ENCODE measurements around the gene SLC25A40.
"Not testable (repeated sequence)": the region's sequence is repeated elsewhere in the genome, so short reads cannot be mapped to it uniquely, and the experiment has no call there.

The SLC25A40 gene

GRCh38 chr7:87872346-87872745 is 3.8 kb downstream of the SLC25A40 start:
- no peak for DNase-seq (ENCODE audit: low read depth, low spot score)

- DNase-seq (ENCODE audit: low read depth, low spot score), result no peak
Observed at GRCh38 chr7:87870471-87870870, 5.7 kb downstream of the SLC25A40 start.

- not testable (repeated sequence) for DNase-seq (ENCODE audit: low read depth, low spot score)
Observed at GRCh38 chr7:87866533-87866932, 9.6 kb downstream of the SLC25A40 start.

DNA sequence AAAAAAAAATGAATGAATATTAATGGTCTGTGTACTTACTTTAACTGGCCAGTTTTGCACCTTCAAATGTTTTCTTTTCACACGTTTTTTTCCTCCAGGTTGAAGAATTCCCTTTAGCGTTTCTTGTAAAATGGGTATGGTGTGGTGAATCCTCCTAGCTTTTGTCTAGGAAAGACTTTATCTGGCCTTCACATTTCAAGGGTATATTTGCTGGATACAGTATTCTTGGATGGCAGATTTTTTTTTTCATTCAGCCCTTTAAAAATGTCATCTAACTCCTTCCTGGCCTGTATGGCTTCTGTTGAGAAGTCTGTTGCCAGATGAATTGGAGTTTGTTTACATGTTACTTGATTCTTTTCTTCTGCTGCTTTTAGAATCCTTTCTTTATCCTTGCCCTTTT is 10.1 kb downstream of the SLC25A40 start:
- no peak for DNase-seq (ENCODE audit: low read depth, low spot score)

DNA sequence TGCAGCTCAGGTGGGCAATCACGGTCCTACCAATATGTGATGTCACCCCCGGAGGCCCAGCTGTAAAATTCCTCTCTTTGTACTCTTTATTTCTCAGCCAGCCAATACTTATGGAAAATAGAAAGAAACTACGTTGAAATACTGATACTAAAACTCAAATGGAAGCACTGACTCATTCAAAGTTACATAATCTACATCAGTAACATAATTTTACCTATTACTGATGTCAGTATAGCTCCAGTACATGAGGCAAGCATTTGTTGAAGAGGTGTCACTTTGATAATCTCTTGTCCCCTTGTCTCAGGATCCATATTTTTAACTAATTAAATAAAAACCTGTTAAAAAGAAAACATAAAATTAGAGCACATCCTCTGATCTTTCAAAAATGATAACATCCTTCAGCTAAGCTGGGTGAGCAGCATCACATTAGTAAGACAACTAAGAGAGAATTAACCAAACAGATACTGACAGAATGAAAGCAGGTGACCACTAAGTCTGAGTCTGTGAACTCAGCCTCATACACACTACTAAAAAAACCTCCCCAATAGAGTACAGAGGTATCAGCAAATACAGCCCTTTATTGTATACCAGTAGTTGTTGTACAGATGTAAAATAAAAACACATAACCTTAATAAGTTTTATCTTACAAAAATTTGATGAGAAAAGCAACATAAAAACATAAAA is 17.6 kb downstream of the SLC25A40 start:
- DNase-seq (ENCODE audit: low read depth, low spot score), result no peak

GRCh38 chr7:87853237-87853864 is 22.8 kb downstream of the SLC25A40 start:
- no peak for DNase-seq (ENCODE audit: low read depth, low spot score)

- DNase-seq (ENCODE audit: low read depth, low spot score), result no peak
Observed at GRCh38 chr7:87852306-87852705, 23.9 kb downstream of the SLC25A40 start.

DNA sequence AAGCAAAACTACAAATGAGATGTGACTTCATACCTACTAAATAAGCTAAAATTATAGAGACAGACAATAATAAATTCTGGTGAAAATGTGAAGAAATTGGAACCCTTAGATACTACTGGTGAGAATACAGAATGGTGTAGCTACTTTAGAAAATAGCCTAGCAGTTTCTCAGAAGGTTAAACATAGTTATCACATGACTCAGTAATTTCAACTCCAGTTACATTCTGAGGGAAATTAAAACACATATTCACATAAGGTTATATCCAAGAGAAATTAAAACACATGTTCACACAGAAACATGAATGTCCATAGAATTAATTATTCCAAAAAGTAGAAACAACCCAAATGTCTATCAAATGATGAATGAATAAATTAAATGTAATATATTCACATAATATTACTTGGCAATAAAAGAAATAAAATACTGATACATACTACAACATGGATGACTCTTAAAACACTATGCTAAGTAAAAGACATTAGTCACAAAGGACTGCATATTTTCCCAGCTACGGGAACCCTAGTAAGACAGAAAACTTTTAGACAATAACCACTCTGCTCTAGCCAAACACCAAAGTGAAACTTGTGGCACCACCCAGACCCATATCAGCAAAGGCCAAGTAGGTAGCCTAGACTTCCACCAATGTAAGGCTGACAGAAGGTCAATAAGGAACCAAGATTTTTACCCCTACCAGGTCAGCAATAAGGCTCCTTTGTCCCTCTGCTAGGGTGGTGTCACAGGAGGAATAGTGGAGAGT is 25.1 kb downstream of the SLC25A40 start:
- DNase-seq (ENCODE audit: low read depth, low spot score), result no peak

DNA sequence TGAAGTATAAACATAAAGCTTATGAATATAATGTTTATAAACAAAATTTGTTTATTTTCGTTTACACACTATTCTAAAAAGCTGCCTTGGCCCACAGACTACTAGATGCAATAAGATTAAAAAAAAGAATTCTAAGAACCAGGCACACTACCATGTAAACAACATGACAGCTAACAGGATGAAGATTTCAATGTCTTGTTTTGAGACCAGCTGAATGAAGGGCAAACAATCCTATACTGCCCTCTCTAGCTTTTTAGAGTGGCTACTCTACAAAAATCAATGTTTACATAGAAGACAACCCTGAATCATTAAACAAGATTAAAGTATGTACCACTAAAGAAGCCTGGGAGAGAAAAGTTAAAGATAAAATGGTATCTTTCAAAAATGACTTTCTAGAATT is 38.6 kb downstream of the SLC25A40 start:
- DNase-seq (ENCODE audit: low read depth, low spot score), result no peak

GRCh38 chr7:87833130-87833529 is 43.0 kb downstream of the SLC25A40 start:
- no peak for DNase-seq (ENCODE audit: low read depth, low spot score)

DNA sequence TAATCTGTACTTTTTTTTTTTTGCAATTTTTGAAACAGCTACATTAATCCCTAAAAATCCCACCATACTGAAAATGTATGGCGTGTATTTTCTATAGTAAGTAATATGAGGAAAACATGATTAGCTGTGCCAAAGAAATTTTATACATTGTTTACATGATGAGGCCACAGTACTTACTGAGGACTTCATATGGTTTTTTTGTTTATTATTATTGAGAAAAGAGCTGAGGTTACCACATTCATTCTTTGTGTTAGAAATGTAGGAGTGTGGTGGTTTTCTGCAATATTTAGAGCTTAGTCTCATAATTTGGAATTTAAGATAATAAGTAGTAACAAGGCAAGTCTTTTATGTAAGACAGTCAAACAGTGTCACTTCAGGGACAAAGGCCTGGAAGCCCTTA is 45.1 kb downstream of the SLC25A40 start:
- no peak for DNase-seq (ENCODE audit: low read depth, low spot score)

DNA sequence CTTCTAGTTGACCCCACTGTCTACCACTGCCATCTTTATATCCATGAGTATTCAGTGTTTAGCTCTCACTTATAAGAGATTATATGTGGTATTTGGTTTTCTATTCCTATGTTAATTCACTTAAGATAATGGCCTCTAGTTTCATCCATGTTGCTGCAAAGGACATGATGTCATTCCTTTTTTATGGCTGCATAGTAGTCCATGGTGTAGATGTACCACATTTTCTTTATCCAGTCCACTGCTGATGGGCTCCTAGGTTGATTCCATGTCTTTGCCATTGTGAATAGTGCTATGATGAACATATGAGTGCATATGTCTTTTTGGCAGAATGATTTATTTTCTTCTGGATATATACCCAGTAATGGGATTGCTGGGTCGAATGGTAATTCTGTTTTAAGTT is 47.8 kb downstream of the SLC25A40 start:
- DNase-seq (ENCODE audit: low read depth, low spot score), result not testable (repeated sequence)

GRCh38 chr7:87825369-87825768 is 50.8 kb downstream of the SLC25A40 start:
- not testable (repeated sequence) for DNase-seq (ENCODE audit: low read depth, low spot score)

DNA sequence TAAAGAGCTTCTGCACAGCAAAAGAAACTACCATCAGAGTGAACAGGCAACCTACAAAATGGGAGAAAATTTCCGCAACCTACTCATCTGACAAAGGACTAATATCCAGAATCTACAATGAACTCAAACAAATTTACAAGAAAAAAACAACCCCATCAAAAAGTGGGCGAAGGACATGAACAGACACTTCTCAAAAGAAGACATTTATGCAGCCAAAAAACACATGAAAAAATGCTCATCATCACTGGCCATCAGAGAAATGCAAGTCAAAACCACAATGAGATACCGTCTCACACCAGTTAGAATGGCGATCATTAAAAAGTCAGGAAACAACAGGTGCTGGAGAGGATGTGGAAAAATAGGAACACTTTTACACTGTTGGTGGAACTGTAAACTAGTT is 54.1 kb downstream of the SLC25A40 start:
- DNase-seq (ENCODE audit: low read depth, low spot score), result not testable (repeated sequence)

GRCh38 chr7:87818336-87818735 is 57.8 kb downstream of the SLC25A40 start:
- no peak for DNase-seq (ENCODE audit: low read depth, low spot score)

DNA sequence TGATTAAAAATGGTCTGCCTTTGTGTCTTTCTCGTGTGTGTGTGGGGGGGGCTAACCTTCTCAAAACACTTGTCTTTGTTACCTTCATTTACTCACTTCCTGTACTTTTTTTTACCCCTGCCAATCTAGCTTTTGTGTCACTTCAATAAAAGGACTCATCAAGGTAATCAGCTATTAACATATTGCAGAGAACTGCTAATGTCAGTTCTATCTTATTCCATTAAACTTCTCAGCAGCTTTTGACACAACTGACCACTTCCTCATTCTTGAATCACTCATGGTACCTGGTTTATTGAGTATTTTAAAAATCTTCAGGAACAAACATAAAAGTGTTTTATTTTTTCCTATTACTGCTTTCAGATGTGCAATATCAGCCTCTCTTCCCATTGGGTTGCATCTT is 59.8 kb downstream of the SLC25A40 start:
- no peak for DNase-seq (ENCODE audit: low read depth, low spot score)

GRCh38 chr7:87810726-87811125 is 65.4 kb downstream of the SLC25A40 start:
- no peak for DNase-seq (ENCODE audit: low read depth, low spot score)

- DNase-seq (ENCODE audit: low read depth, low spot score), result no peak
Observed at GRCh38 chr7:87810130-87810529, 66.0 kb downstream of the SLC25A40 start.

GRCh38 chr7:87806150-87806549 is 70.0 kb downstream of the SLC25A40 start:
- no peak for DNase-seq (ENCODE audit: low read depth, low spot score)

- DNase-seq (ENCODE audit: low read depth, low spot score), result no peak
Observed at GRCh38 chr7:87797798-87798403, 78.3 kb downstream of the SLC25A40 start.

DNA sequence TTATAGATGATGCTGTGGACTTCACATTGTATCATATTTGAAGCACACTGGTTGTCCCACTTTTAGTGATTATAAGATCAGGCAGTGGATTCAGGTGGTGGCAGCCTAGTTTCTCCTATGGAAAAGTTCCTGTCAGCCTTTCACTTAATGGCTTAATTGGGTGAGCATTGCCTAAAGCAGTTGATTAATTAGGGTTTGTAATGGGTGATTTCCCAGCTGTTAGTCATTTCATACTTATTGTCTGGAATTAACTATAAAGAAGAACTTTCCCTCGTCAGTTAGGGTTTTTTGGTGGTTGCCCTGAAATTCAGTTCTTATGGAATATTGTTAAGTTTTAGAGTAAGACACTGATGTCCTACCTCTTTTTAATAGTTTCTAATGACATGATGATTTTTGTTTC is 78.8 kb downstream of the SLC25A40 start:
- no peak for DNase-seq (ENCODE audit: low read depth, low spot score)

DNA sequence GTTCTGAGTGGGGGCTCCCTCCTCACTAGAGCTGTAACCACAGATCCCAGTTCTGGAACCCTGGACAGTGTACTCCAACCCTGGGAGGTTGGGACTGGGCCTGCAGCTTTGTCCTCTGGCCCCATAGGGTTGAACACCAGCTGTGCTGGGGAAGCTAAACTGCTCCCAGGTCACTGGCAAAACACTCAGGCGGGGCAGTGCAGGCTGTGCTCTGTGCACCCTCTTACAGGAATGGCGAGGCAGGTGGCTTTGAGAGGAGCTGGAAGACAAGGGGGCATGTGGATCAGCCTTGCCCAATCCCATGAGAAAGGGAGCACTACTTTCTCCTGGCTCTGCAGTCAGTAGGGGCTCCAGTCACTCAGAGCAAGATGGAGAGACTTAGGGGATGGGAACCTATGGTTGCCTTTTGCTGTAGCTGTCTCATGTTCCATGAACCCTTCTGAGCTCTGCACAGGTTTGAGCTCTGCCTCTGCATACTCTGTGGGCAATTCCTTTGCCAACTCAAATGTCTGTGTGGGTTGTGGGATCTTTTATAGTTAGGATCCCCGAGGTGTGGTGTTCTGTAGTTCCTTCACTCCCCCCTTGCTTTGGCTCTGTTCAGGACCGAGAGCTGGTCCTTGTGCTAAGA is 90.7 kb downstream of the SLC25A40 start:
- no peak for DNase-seq (ENCODE audit: low read depth, low spot score)
